ENCODE results near the gene DCAF5. TPM values are rescaled to one million over a fixed set of nuclear protein-coding genes. Genes with fewer than 3 reads are reported as not detected.

Gene DCAF5
- total RNA-seq, 1 donor from 2014 or later, result 56.6 TPM

GRCh38 chr14:69129264-69129880, 23.5 kb downstream of the DCAF5 start:
- no peaks in the 10 kb centered on the region for H3K27me3 Mint-ChIP-seq (ENCODE audit: unreplicated experiment)
- peaks cover 9% of the 10 kb centered on the region for H3K4me1 Mint-ChIP-seq (ENCODE audit: low read depth, unreplicated experiment)
- H3K9me3 Mint-ChIP-seq (ENCODE audit: unreplicated experiment), result no peaks in the 10 kb centered on the region
- peak overlapping the region; percentile 76 for H3K27ac Mint-ChIP-seq (ENCODE audit: unreplicated experiment)
- peak; percentile 68 for DNase-seq
- H3K36me3 Mint-ChIP-seq (ENCODE audit: unreplicated experiment), result no peaks in the 10 kb centered on the region
- TF ChIP-seq CTCF (IDR thresholded peaks at IDR 0.05; ENCODE audit: partially characterized antibody, unreplicated experiment), result peak; percentile 92
- no peak overlapping the region for H3K4me3 Mint-ChIP-seq (ENCODE audit: unreplicated experiment)

GRCh38 chr14:69118305-69118704, 34.6 kb downstream of the DCAF5 start:
- no peak overlapping the region for H3K27ac Mint-ChIP-seq (ENCODE audit: unreplicated experiment)
- H3K4me1 Mint-ChIP-seq (ENCODE audit: low read depth, unreplicated experiment), result peaks cover 17% of the 10 kb centered on the region
- H3K36me3 Mint-ChIP-seq (ENCODE audit: unreplicated experiment), result no peaks in the 10 kb centered on the region
- no peak for TF ChIP-seq CTCF (IDR thresholded peaks at IDR 0.05; ENCODE audit: partially characterized antibody, unreplicated experiment)
- no peak for DNase-seq
- peaks cover 4% of the 10 kb centered on the region for H3K27me3 Mint-ChIP-seq (ENCODE audit: unreplicated experiment)
- H3K4me3 Mint-ChIP-seq (ENCODE audit: unreplicated experiment), result no peak overlapping the region
- H3K9me3 Mint-ChIP-seq (ENCODE audit: unreplicated experiment), result no peaks in the 10 kb centered on the region

GRCh38 chr14:69117020-69117767, 35.7 kb downstream of the DCAF5 start:
- Mint-ChIP-seq H3K4me3 (ENCODE audit: unreplicated experiment) (no peak overlapping the region), H3K27ac (ENCODE audit: unreplicated experiment) (no peak overlapping the region), H3K36me3 (ENCODE audit: unreplicated experiment) (no peaks in the 10 kb centered on the region), H3K9me3 (ENCODE audit: unreplicated experiment) (no peaks in the 10 kb centered on the region), H3K4me1 (ENCODE audit: low read depth, unreplicated experiment) (peaks cover 11% of the 10 kb centered on the region), H3K27me3 (ENCODE audit: unreplicated experiment) (peaks cover 4% of the 10 kb centered on the region)
- no peak for DNase-seq
- TF ChIP-seq CTCF (IDR thresholded peaks at IDR 0.05; ENCODE audit: partially characterized antibody, unreplicated experiment), result no peak

GRCh38 chr14:69115407-69116185, 37.3 kb downstream of the DCAF5 start:
- no peak for TF ChIP-seq CTCF (IDR thresholded peaks at IDR 0.05; ENCODE audit: partially characterized antibody, unreplicated experiment)
- Mint-ChIP-seq H3K9me3 (ENCODE audit: unreplicated experiment) (no peaks in the 10 kb centered on the region), H3K4me3 (ENCODE audit: unreplicated experiment) (no peak overlapping the region), H3K4me1 (ENCODE audit: low read depth, unreplicated experiment) (no peaks in the 10 kb centered on the region), H3K36me3 (ENCODE audit: unreplicated experiment) (no peaks in the 10 kb centered on the region), H3K27me3 (ENCODE audit: unreplicated experiment) (no peaks in the 10 kb centered on the region), H3K27ac (ENCODE audit: unreplicated experiment) (no peak overlapping the region)
- DNase-seq, result no peak

All from glutamatergic neuron (in vitro differentiated cells).